Mesendoderm (in vitro differentiated cells): ENCODE results near the gene ART1.

Source experiments
- DNase-seq: peaks from one replicate; pipeline ENCODE4 v3.0.0; 2013
- H2AK5ac ChIP-seq: 2 replicates; pipeline ENCODE4 v1.6.1; 2013; ENCODE audit warnings: low read length, inconsistent platforms
- H2BK120ac ChIP-seq: 2 replicates; pipeline ENCODE4 v1.6.1; 2013; ENCODE audit warnings: low read depth, mild to moderate bottlenecking, low read length, moderate library complexity, mixed read lengths
- H2BK15ac ChIP-seq: replicated peaks from 2 replicates; pipeline ENCODE4 v1.6.1; 2013; ENCODE audit warnings: low read depth, mild to moderate bottlenecking, moderate library complexity
- H2BK5ac ChIP-seq: 2 replicates; pipeline ENCODE4 v1.6.1; 2013; ENCODE audit warnings: low read length, inconsistent platforms
- H3K18ac ChIP-seq: 2 replicates; pipeline ENCODE4 v1.6.1; 2013; ENCODE audit warnings: mild to moderate bottlenecking, low read length, mixed read lengths
- H3K23ac ChIP-seq: one replicate; pipeline ENCODE4 v1.6.1; 2013; ENCODE audit warnings: low read length
- H3K27ac ChIP-seq: 2 replicates; pipeline ENCODE4 v1.5.1; 2013; ENCODE audit warnings: low read depth, mild to moderate bottlenecking, inconsistent platforms, low read length, moderate library complexity
- H3K27me3 ChIP-seq: 2 replicates; pipeline ENCODE4 v1.6.1; 2013; ENCODE audit warnings: low read length, control low read depth, mild to moderate bottlenecking, inconsistent platforms; ENCODE audit not compliant: insufficient read depth, poor library complexity
- H3K36me3 ChIP-seq: 2 replicates; pipeline ENCODE4 v1.6.1; 2013; ENCODE audit warnings: low read length, inconsistent platforms; ENCODE audit not compliant: control insufficient read depth, insufficient read depth
- H3K4ac ChIP-seq: one replicate; pipeline ENCODE4 v1.6.1; 2013; ENCODE audit warnings: low read depth, mild to moderate bottlenecking, low read length, moderate library complexity
- H3K4me1 ChIP-seq: 2 replicates; pipeline ENCODE4 v1.6.1; 2013; ENCODE audit warnings: low read depth, low read length, inconsistent platforms; ENCODE audit not compliant: control insufficient read depth
- H3K4me2 ChIP-seq: 2 replicates; pipeline ENCODE4 v1.6.1; 2013; ENCODE audit warnings: low read length
- H3K4me3 ChIP-seq: 2 replicates; pipeline ENCODE4 v1.5.1; 2013; ENCODE audit warnings: mild to moderate bottlenecking, low read length
- H3K56ac ChIP-seq: one replicate; pipeline ENCODE4 v1.6.1; 2013; ENCODE audit warnings: low read length
- H3K79me1 ChIP-seq: 2 replicates; pipeline ENCODE4 v1.6.1; 2013; ENCODE audit warnings: low read length, inconsistent platforms
- H3K79me2 ChIP-seq: 2 replicates; pipeline ENCODE4 v1.6.1; 2013; ENCODE audit warnings: mild to moderate bottlenecking, low read length; ENCODE audit not compliant: control insufficient read depth, insufficient read depth
- H3K9ac ChIP-seq: 2 replicates; pipeline ENCODE4 v1.6.1; 2013; ENCODE audit warnings: low read length, inconsistent platforms
- H4K5ac ChIP-seq: one replicate; pipeline ENCODE4 v1.6.1; 2013; ENCODE audit warnings: low read length
- H4K8ac ChIP-seq: one replicate; pipeline ENCODE4 v1.6.1; 2013; ENCODE audit warnings: low read depth, mild to moderate bottlenecking, control low read depth, low read length, moderate library complexity
- WGBS: extraction: QIAGEN DNeasy Blood & Tissue Kit; methylation state at CpG from one replicate; pipeline ENCODE4 v1.1.7; 2013; ENCODE audit warnings: low lambda C conversion rate, missing lambda C conversion rate; ENCODE audit not compliant: insufficient coverage; ENCODE audit errors: extremely low coverage; 5-methylcytosine and 5-hydroxymethylcytosine counted together

The ART1 gene

DNA sequence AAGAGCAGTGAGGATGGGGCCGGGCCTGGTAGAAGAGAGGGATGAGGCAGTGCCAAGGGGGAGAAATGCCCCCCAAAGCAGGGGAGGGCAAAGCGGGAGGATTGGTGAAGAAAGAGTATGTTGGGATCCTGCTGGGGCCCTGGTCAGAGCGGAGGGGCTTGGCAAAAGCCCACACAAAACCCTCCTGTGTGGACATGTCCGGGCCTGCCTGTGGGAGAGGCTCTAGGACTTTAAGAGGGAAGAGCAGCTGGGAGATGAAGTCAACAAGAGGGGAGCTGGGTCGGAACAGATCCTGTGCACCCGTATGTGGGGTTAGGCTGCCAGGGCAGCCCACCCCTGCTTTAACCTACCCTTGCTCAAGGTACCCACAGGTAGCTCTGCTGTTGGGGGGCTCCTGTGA lies 28.9 kb upstream of the ART1 start:
- no peaks in the 10 kb centered on the region for H3K79me1 ChIP-seq
- no peak overlapping the region for H3K4me3 ChIP-seq
- H4K5ac ChIP-seq = no peak overlapping the region
- peak overlapping the region; percentile 15 for H3K18ac ChIP-seq
- no peak overlapping the region for H3K9ac ChIP-seq
- H3K4ac ChIP-seq = no peak overlapping the region
- no peak overlapping the region for H2BK5ac ChIP-seq
- H3K27ac ChIP-seq = no peak overlapping the region
- no peak overlapping the region for H3K4me2 ChIP-seq
- no peak overlapping the region for H2BK15ac ChIP-seq
- H2BK120ac ChIP-seq = no peak overlapping the region
- H3K23ac ChIP-seq = no peak overlapping the region
- no peak for DNase-seq
- no peaks in the 10 kb centered on the region for H3K79me2 ChIP-seq
- H3K27me3 ChIP-seq = no peaks in the 10 kb centered on the region
- H3K56ac ChIP-seq = peak overlapping the region; percentile 49
- peak overlapping the region; percentile 9 for H2AK5ac ChIP-seq
- WGBS = no CpG with 5 or more reads among the region's 6 CpGs
- H4K8ac ChIP-seq = no peak overlapping the region
- no peaks in the 10 kb centered on the region for H3K36me3 ChIP-seq
- peaks cover 11% of the 10 kb centered on the region for H3K4me1 ChIP-seq

DNA sequence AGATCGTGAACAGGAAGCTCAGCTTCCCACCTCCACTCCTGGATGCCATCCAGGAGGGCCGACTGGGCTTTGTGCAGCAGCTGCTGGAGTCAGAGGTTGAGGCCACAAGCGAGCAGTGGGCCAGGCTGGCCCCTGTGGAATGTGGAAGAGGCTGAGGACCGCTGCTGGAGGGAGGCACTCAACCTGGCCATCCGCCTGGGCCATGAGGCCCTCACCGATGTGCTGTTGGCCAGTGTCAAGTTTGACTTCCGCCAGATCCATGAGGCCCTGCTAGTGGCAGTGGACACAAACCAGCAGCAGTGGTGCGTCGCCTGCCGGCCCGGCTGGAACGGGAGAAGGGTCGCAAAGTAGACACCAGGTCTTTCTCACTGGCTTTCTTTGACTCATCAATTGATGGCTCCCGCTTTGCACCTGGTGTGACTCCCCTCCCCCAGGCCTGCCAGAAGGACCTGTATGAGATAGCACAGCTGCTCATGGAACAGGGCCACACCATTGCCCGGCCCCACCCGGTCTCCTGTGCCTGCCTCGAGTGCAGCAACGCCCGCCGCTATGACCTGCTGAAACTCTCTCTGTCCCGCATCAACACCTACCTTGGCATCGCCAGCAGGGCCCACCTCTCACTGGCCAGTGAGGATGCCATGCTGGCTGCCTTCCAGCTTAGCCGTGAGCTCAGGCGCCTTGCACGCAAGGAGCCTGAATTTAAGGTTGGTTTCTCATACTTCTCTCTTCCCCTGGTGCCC lies 28.0 kb upstream of the ART1 start:
- no peak for DNase-seq
- Histone ChIP-seq H4K5ac (no peak overlapping the region), H3K4me3 (no peak overlapping the region), H3K36me3 (no peaks in the 10 kb centered on the region), H2BK120ac (no peak overlapping the region), H3K4ac (no peak overlapping the region), H3K27me3 (no peaks in the 10 kb centered on the region), H3K18ac (no peak overlapping the region), H3K23ac (no peak overlapping the region), H2BK15ac (no peak overlapping the region), H2AK5ac (peak overlapping the region; percentile 27), H3K4me1 (peaks cover 11% of the 10 kb centered on the region), H3K56ac (no peak overlapping the region), H3K4me2 (no peak overlapping the region), H3K27ac (no peak overlapping the region), H3K79me1 (no peaks in the 10 kb centered on the region), H2BK5ac (no peak overlapping the region), H3K79me2 (no peaks in the 10 kb centered on the region), H3K9ac (no peak overlapping the region), H4K8ac (no peak overlapping the region)
- WGBS = no CpG with 5 or more reads among the region's 25 CpGs

GRCh38 chr11:3617990-3618389 lies 26.9 kb upstream of the ART1 start:
- no CpG with 5 or more reads among the region's 8 CpGs for WGBS
- Histone ChIP-seq H2BK120ac (no peak overlapping the region), H3K4me2 (no peak overlapping the region), H3K9ac (no peak overlapping the region), H3K4me3 (no peak overlapping the region), H2AK5ac (peak overlapping the region; percentile 35), H4K5ac (no peak overlapping the region), H3K4me1 (peaks cover 13% of the 10 kb centered on the region), H3K18ac (no peak overlapping the region), H3K79me1 (no peaks in the 10 kb centered on the region), H2BK15ac (no peak overlapping the region), H3K36me3 (no peaks in the 10 kb centered on the region), H2BK5ac (no peak overlapping the region), H3K4ac (no peak overlapping the region), H4K8ac (no peak overlapping the region), H3K27ac (no peak overlapping the region), H3K23ac (no peak overlapping the region), H3K79me2 (no peaks in the 10 kb centered on the region), H3K27me3 (no peaks in the 10 kb centered on the region), H3K56ac (no peak overlapping the region)
- no peak for DNase-seq

DNA sequence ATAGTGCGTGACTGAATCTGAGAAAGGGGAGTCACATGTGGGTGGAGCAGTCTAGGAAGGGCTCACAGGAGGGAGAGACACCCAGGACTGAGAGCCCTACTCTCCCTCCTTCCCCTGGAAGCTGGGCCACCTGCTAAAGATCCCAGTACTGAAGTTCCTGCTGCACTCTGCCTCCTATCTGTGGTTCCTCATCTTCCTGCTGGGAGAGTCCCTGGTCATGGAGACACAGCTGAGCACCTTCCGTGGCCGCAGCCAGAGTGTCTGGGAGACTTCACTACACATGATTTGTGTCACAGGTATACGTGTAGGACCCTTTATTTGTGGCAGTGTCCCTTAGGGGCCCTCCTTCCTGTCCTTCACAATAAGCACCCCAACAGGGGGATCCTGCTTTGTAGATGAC lies 22.4 kb upstream of the ART1 start:
- no peaks in the 10 kb centered on the region for H3K27me3 ChIP-seq
- H2BK5ac ChIP-seq = no peak overlapping the region
- WGBS = no CpG with 5 or more reads among the region's 4 CpGs
- peaks cover 2% of the 10 kb centered on the region for H3K4me1 ChIP-seq
- H3K27ac ChIP-seq = no peak overlapping the region
- H2AK5ac ChIP-seq = no peak overlapping the region
- no peak overlapping the region for H3K4me3 ChIP-seq
- H4K8ac ChIP-seq = no peak overlapping the region
- H3K4me2 ChIP-seq = no peak overlapping the region
- no peak overlapping the region for H3K9ac ChIP-seq
- no peak overlapping the region for H4K5ac ChIP-seq
- H3K79me1 ChIP-seq = no peaks in the 10 kb centered on the region
- H3K56ac ChIP-seq = no peak overlapping the region
- no peak overlapping the region for H2BK120ac ChIP-seq
- no peak overlapping the region for H2BK15ac ChIP-seq
- DNase-seq = no peak
- no peaks in the 10 kb centered on the region for H3K36me3 ChIP-seq
- no peak overlapping the region for H3K4ac ChIP-seq
- no peak overlapping the region for H3K23ac ChIP-seq
- no peak overlapping the region for H3K18ac ChIP-seq
- no peaks in the 10 kb centered on the region for H3K79me2 ChIP-seq

GRCh38 chr11:3623121-3623520 lies 21.8 kb upstream of the ART1 start:
- no peak for DNase-seq
- Histone ChIP-seq H3K36me3 (no peaks in the 10 kb centered on the region), H3K23ac (no peak overlapping the region), H2BK15ac (no peak overlapping the region), H3K79me2 (no peaks in the 10 kb centered on the region), H2AK5ac (no peak overlapping the region), H3K79me1 (no peaks in the 10 kb centered on the region), H3K27ac (no peak overlapping the region), H3K56ac (no peak overlapping the region), H3K4me3 (no peak overlapping the region), H2BK5ac (no peak overlapping the region), H4K5ac (no peak overlapping the region), H3K4me2 (no peak overlapping the region), H3K27me3 (no peaks in the 10 kb centered on the region), H4K8ac (no peak overlapping the region), H3K18ac (no peak overlapping the region), H3K9ac (no peak overlapping the region), H3K4me1 (peaks cover 2% of the 10 kb centered on the region), H3K4ac (no peak overlapping the region), H2BK120ac (no peak overlapping the region)
- WGBS = no CpG with 5 or more reads among the region's 5 CpGs
